Immature natural killer cell (primary cell): ENCODE results near the gene E4F1. TPM values are rescaled to one million over a fixed set of nuclear protein-coding genes. Genes with fewer than 3 reads are reported as not detected.

Experiments used
- DNase-seq, 3 donors: peaks; one replicate each; pipeline ENCODE4 v3.0.0; 2022; ENCODE audit warnings: mixed read lengths in 1 of 3
- H3K27ac Mint-ChIP-seq, 6 donors: one replicate each; pipeline ENCODE4 v1.8.0; 2020; ENCODE audit warnings: mixed read lengths in 6 of 6, mild to moderate bottlenecking in 5 of 6, inconsistent platforms in 4 of 6, moderate library complexity in 3 of 6
- H3K27me3 Mint-ChIP-seq, 3 donors: one replicate each; pipeline ENCODE4 v1.8.0; 2020 to 2021; ENCODE audit warnings: low read depth in 3 of 3, mild to moderate bottlenecking in 3 of 3, mixed read lengths in 3 of 3, moderate library complexity in 3 of 3, inconsistent platforms in 1 of 3
- H3K36me3 Mint-ChIP-seq, 3 donors: one replicate each; pipeline ENCODE4 v1.8.0; 2020; ENCODE audit warnings: mixed read lengths in 3 of 3, inconsistent platforms in 2 of 3, mild to moderate bottlenecking in 2 of 3
- H3K4me1 Mint-ChIP-seq, 2 donors: one replicate each; pipeline ENCODE4 v1.8.0; 2020; ENCODE audit warnings: inconsistent platforms in 2 of 2, mild to moderate bottlenecking in 2 of 2, mixed read lengths in 2 of 2, moderate library complexity in 1 of 2
- H3K4me3 Mint-ChIP-seq, 5 donors: one replicate each; pipeline ENCODE4 v1.8.0; 2020; ENCODE audit warnings: mild to moderate bottlenecking in 5 of 5, mixed read lengths in 5 of 5, inconsistent platforms in 3 of 5, moderate library complexity in 3 of 5
- H3K9me3 Mint-ChIP-seq, 6 donors: one replicate each; pipeline ENCODE4 v1.8.0; 2020; ENCODE audit warnings: mild to moderate bottlenecking in 6 of 6, mixed read lengths in 6 of 6, inconsistent platforms in 4 of 6, moderate library complexity in 3 of 6
- polyA plus RNA-seq, 3 donors: library from polyadenylated mRNA; unstranded; fragments of 300-500 nt; fragmentation: Illumina TruSeq; gene quantifications; one replicate each; pipeline ENCODE4 v1.2.3, GENCODE V29; 2021

E4F1 gene
- polyA plus RNA-seq: 10 to 100 TPM in 2 of 3 donors, 1 to 10 TPM in 1; 8.4 to 18.6 (median 10.3) TPM

DNA sequence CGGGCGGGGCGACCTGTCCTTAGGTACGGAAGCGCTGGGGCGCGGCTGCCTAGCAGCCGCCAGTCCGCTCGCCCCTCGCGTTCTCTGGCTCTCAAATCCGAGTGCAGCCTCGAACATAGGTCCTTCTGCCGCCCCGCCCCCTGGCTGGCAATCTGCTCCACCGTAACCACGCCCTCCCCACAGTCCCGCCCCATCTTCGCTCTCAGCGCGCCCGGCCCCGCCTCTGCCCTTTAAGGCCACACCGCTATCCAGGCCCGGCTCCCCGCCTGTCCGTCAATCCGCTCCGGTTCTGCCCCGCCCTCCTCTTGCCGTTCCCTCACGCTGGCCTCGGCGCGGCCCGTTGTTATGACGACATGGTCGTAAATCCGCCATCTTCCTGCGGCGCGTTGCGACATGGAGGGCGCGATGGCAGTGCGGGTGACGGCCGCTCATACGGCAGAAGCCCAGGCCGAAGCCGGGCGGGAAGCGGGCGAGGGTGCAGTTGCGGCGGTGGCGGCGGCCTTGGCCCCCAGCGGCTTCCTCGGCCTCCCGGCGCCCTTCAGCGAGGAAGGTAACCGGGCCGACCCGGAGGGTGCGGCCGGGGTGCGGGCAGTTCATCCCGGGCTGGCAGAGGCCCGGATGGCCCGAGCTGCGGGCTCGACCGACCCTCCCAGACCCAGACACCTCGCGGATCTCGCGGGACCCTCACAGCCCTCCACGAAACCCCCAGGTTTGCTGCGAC lies at the start of gene E4F1:
E4F1 (plus strand) TSS at position 371 of the 721 bp plus-strand sequence; CDS start at position 394, 23 bp downstream.
- H3K27me3 Mint-ChIP-seq: peaks cover 0 to 7% (median 3%) of the 10 kb centered on the region in 3 donors
- no peaks in the 10 kb centered on the region for H3K36me3 Mint-ChIP-seq
- peak within 1 kb of the TSS; percentile 72 to 91 (median 86) for H3K27ac Mint-ChIP-seq
- H3K4me1 Mint-ChIP-seq: peaks cover 20 to 27% of the 10 kb centered on the region in 2 donors
- peak; percentile 99 for DNase-seq
- H3K9me3 Mint-ChIP-seq: no peaks in the 10 kb centered on the region
- peak within 1 kb of the TSS; percentile 84 to 92 (median 90) for H3K4me3 Mint-ChIP-seq

DNA sequence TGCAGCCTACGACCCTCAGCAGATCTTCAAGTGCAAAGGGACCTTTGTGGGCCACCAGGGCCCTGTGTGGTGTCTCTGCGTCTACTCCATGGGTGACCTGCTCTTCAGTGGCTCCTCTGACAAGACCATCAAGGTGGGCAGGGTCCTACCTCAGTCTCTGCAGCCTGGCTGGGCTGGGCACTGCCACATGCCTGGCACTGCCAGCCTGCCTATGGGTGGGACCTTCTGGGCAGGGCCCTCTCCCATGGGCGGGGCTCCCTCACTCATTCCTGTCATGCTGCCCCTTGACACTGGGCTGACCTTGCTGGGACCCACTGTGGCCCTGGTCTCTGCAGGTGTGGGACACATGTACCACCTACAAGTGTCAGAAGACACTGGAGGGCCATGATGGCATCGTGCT lies 49.5 kb upstream of the E4F1 start:
- Mint-ChIP-seq H3K27ac (no peak overlapping the region), H3K36me3 (no peaks in the 10 kb centered on the region), H3K4me1 (no peaks in the 10 kb centered on the region), H3K27me3 (no peaks in the 10 kb centered on the region), H3K9me3 (no peaks in the 10 kb centered on the region), H3K4me3 (no peak overlapping the region)
- no peak for DNase-seq

GRCh38 chr16:2174396-2175131 lies 48.8 kb upstream of the E4F1 start:
- Mint-ChIP-seq H3K27ac (no peak overlapping the region), H3K9me3 (no peaks in the 10 kb centered on the region), H3K4me3 (no peak overlapping the region), H3K4me1 (no peaks in the 10 kb centered on the region), H3K36me3 (no peaks in the 10 kb centered on the region), H3K27me3 (no peaks in the 10 kb centered on the region)
- no peak for DNase-seq

GRCh38 chr16:2175454-2175853 lies 47.9 kb upstream of the E4F1 start:
- Mint-ChIP-seq H3K4me1 (no peaks in the 10 kb centered on the region), H3K36me3 (no peaks in the 10 kb centered on the region), H3K27ac (no peak overlapping the region), H3K9me3 (no peaks in the 10 kb centered on the region), H3K27me3 (no peaks in the 10 kb centered on the region), H3K4me3 (no peak overlapping the region)
- no peak for DNase-seq

GRCh38 chr16:2176047-2176446 lies 47.3 kb upstream of the E4F1 start:
- no peak overlapping the region for H3K27ac Mint-ChIP-seq
- DNase-seq: no peak
- no peaks in the 10 kb centered on the region for H3K4me1 Mint-ChIP-seq
- no peaks in the 10 kb centered on the region for H3K9me3 Mint-ChIP-seq
- no peaks in the 10 kb centered on the region for H3K36me3 Mint-ChIP-seq
- H3K4me3 Mint-ChIP-seq: no peak overlapping the region
- no peaks in the 10 kb centered on the region for H3K27me3 Mint-ChIP-seq

DNA sequence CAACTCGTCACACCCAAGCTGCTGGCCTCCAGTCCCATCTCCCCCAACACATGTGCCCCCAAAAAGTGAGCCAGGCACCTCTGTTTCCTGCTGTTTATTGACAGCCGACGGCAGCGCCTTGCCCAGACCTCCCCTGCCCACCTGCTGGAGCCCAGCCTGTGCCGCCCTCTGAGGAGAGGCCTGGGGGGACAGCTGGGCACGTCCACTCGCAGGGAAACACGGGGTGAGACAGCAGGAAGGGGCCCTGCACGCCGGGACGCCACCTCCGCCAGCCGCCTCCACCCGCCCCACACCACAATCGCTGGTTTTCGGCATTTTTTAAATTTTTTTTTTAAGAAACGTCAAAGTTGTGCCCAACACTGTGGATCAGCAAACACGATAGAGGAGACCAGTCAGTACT lies 46.3 kb upstream of the E4F1 start:
- H3K4me3 Mint-ChIP-seq: no peak overlapping the region

DNA sequence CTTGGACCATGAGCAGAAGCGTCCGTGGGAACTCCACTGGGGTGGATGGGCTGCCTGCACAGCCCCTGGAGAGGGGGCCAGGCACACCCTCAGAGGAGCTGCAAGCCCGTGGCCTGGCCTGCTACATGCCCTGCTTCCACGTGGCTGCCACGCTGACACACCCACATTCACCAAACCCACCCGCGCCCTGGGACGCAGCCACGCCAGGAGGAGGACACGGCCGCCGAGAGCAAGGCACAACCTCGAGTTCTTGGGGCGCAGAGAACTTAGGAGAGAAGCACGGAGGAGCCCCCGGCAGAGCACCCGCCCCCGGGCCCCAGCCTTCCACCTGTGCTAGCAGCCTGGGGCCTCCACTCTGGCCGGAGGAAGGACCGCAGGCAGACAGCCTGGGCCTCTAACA lies 45.8 kb upstream of the E4F1 start:
- no peak for DNase-seq
- Mint-ChIP-seq H3K27ac (no peak overlapping the region), H3K4me1 (peaks cover 0 to 4% of the 10 kb centered on the region in 2 donors), H3K27me3 (no peaks in the 10 kb centered on the region), H3K9me3 (no peaks in the 10 kb centered on the region), H3K4me3 (no peak overlapping the region), H3K36me3 (no peaks in the 10 kb centered on the region)

More for the DNA sequence above, 46.3 kb upstream of the E4F1 start:
- Mint-ChIP-seq H3K4me1 (peaks cover 0 to 1% of the 10 kb centered on the region in 2 donors), H3K9me3 (no peaks in the 10 kb centered on the region), H3K27ac (no peak overlapping the region), H3K27me3 (no peaks in the 10 kb centered on the region), H3K36me3 (no peaks in the 10 kb centered on the region)
- no peak for DNase-seq

DNA sequence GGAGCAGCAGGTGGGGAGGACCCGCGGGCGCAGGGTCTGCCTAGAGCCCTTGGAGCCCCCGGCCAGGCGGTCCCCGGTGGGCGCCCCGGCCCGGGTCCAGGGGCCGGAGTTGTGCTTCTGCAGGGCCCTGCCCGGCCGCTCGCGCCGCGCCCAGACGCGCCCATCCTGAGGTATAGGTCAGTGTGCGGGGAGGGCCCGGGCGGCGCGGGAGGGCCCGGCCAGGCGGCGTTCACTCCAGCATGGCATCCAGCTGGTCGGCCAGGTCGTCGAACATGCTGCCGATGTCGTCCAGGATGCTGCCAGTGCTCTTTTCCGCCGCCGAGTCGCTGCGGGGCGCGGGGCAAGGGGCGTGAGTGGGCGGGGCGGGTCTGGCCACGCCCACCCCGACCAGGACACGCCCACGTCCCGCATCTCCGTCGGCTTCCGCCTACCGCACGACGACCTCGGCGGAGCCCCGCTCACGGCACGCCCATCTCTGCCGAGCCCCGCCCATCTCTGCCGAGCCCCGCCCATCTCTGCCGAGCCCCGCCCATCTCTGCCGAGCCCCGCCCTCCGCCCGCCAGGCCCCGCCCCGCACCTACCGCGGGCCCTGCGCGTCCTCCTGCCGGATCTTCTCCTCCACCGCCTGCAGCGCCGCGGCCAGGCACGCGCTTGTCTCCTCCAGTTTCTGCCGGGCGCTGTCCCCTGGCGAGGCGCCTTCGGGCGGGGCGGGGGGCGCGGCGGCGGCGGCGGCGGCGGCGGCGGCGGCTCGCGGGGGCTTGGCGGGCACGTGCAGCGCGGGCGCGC lies 44.9 kb upstream of the E4F1 start:
- no peaks in the 10 kb centered on the region for H3K9me3 Mint-ChIP-seq
- H3K36me3 Mint-ChIP-seq: no peaks in the 10 kb centered on the region
- H3K27ac Mint-ChIP-seq: no peak overlapping the region
- peak; percentile 35 to 58 (median 40) for DNase-seq
- peaks cover 0 to 4% of the 10 kb centered on the region in 2 donors for H3K4me1 Mint-ChIP-seq
- H3K27me3 Mint-ChIP-seq: peaks cover 0 to 1% (median 0%) of the 10 kb centered on the region in 3 donors
- H3K4me3 Mint-ChIP-seq: no peak overlapping the region

GRCh38 chr16:2179107-2179501 lies 44.3 kb upstream of the E4F1 start:
- Mint-ChIP-seq H3K27ac (no peak overlapping the region), H3K36me3 (no peaks in the 10 kb centered on the region), H3K9me3 (no peaks in the 10 kb centered on the region), H3K27me3 (peaks cover 0 to 1% (median 0%) of the 10 kb centered on the region in 3 donors), H3K4me3 (no peak overlapping the region), H3K4me1 (peaks cover 0 to 4% of the 10 kb centered on the region in 2 donors)
- no peak for DNase-seq

- no peaks in the 10 kb centered on the region for H3K9me3 Mint-ChIP-seq
- peaks cover 0 to 1% (median 0%) of the 10 kb centered on the region in 3 donors for H3K27me3 Mint-ChIP-seq
- no peak overlapping the region for H3K27ac Mint-ChIP-seq
- H3K4me3 Mint-ChIP-seq: no peak overlapping the region
- H3K36me3 Mint-ChIP-seq: no peaks in the 10 kb centered on the region
- H3K4me1 Mint-ChIP-seq: peaks cover 0 to 4% of the 10 kb centered on the region in 2 donors
- DNase-seq: no peak
These were observed 43.8 kb upstream of the E4F1 start for GRCh38 chr16:2179576-2179975.

DNA sequence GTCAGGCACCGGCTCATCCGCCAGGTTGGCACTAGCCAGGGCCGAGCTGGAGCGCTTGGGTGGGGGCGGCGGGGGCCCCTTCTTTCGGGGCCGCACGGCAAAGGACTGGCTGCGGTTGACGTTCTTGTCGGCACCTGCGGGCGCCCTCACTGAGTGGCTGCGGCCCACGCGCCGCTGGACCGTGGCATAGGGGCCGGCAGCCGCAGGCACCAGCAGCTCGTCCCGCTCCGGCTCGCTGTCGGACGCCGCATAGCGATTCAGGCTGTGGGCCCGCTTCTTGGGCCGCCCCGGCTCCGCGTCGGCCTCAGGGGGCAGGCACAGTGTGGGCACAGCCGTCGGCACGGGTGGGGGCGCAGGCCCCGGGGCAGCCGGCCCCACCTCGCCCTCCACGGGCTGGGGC lies 42.9 kb upstream of the E4F1 start:
- peaks cover 0 to 4% of the 10 kb centered on the region in 2 donors for H3K4me1 Mint-ChIP-seq
- no peaks in the 10 kb centered on the region for H3K9me3 Mint-ChIP-seq
- H3K27me3 Mint-ChIP-seq: peaks cover 0 to 1% (median 0%) of the 10 kb centered on the region in 3 donors
- no peak overlapping the region for H3K27ac Mint-ChIP-seq
- no peaks in the 10 kb centered on the region for H3K36me3 Mint-ChIP-seq
- DNase-seq: no peak
- H3K4me3 Mint-ChIP-seq: no peak overlapping the region

GRCh38 chr16:2180962-2181923 lies 42.1 kb upstream of the E4F1 start:
- Mint-ChIP-seq H3K27ac (no peak overlapping the region), H3K4me3 (no peak overlapping the region)

GRCh38 chr16:2181952-2182351 lies 41.4 kb upstream of the E4F1 start:
- Mint-ChIP-seq H3K9me3 (no peaks in the 10 kb centered on the region), H3K4me1 (peaks cover 0 to 4% of the 10 kb centered on the region in 2 donors), H3K27me3 (peaks cover 0 to 1% (median 0%) of the 10 kb centered on the region in 3 donors), H3K27ac (no peak overlapping the region), H3K4me3 (no peak overlapping the region), H3K36me3 (no peaks in the 10 kb centered on the region)
- no peak for DNase-seq

More at GRCh38 chr16:2180962-2181923, 42.1 kb upstream of the E4F1 start:
- Mint-ChIP-seq H3K27me3 (peaks cover 0 to 1% (median 0%) of the 10 kb centered on the region in 3 donors), H3K4me1 (peaks cover 0 to 4% of the 10 kb centered on the region in 2 donors), H3K36me3 (no peaks in the 10 kb centered on the region), H3K9me3 (no peaks in the 10 kb centered on the region)
- no peak for DNase-seq
